Loucy (cell line): ENCODE results near the gene GATA5.

Experiments used
- H2AFZ ChIP-seq: fragments of 200-600 bp; sonication (generic); 2 replicates; pipeline ENCODE4 v1.6.0; 2016; ENCODE audit warnings: antibody characterized with exemption, mild to moderate bottlenecking, low read length, moderate library complexity
- H3F3A ChIP-seq: fragments of 200-600 bp; 2 replicates; pipeline ENCODE4 v1.6.0; 2016; ENCODE audit warnings: antibody characterized with exemption, low read depth, mild to moderate bottlenecking
- H3K27me3 ChIP-seq: fragments of 200-600 bp; sonication (generic); 2 replicates; pipeline ENCODE4 v1.6.1; 2014; ENCODE audit warnings: low read length, mild to moderate bottlenecking; ENCODE audit not compliant: insufficient read depth, poor library complexity, severe bottlenecking
- H3K36me3 ChIP-seq: fragments of 200-600 bp; sonication (generic); 2 replicates; pipeline ENCODE4 v1.6.1; 2016; ENCODE audit warnings: low read length; ENCODE audit not compliant: insufficient read depth
- H3K4me1 ChIP-seq: fragments of 200-600 bp; sonication (generic); 2 replicates; pipeline ENCODE4 v1.5.1; 2014; ENCODE audit warnings: low read length, mild to moderate bottlenecking; ENCODE audit not compliant: insufficient read depth, poor library complexity, severe bottlenecking
- H3K4me2 ChIP-seq: fragments of 200-600 bp; sonication (generic); 2 replicates; pipeline ENCODE4 v1.6.0; 2014; ENCODE audit warnings: antibody characterized with exemption, low read length, low read depth, mild to moderate bottlenecking; ENCODE audit not compliant: poor library complexity, severe bottlenecking
- H3K4me3 ChIP-seq: fragments of 200-600 bp; sonication (generic); 2 replicates; pipeline ENCODE4 v1.5.1; 2014; ENCODE audit warnings: low read length, mild to moderate bottlenecking, mixed read lengths; ENCODE audit not compliant: poor library complexity, severe bottlenecking
- H3K79me2 ChIP-seq: fragments of 200-600 bp; sonication (generic); 2 replicates; pipeline ENCODE4 v1.6.1; 2014; ENCODE audit warnings: low read length; ENCODE audit not compliant: insufficient read depth
- H3K9ac ChIP-seq: fragments of 200-600 bp; sonication (generic); 2 replicates; pipeline ENCODE4 v1.6.0; 2014; ENCODE audit warnings: mild to moderate bottlenecking, low read depth, low read length, moderate library complexity; ENCODE audit not compliant: poor library complexity, severe bottlenecking
- H3K9me2 ChIP-seq: fragments of 200-600 bp; sonication (generic); replicated peaks from 2 replicates; pipeline ENCODE4 v1.6.1; 2016; ENCODE audit warnings: low read depth, low read length, mixed read lengths
- H3K9me3 ChIP-seq: fragments of 200-600 bp; sonication (generic); 2 replicates; pipeline ENCODE4 v1.6.1; 2014; ENCODE audit warnings: mild to moderate bottlenecking, antibody characterized with exemption, low read length, low read depth; ENCODE audit not compliant: insufficient read depth
- H4K20me1 ChIP-seq: fragments of 200-600 bp; sonication (generic); 2 replicates; pipeline ENCODE4 v1.6.0; 2014; ENCODE audit warnings: antibody characterized with exemption, low read length, mild to moderate bottlenecking; ENCODE audit not compliant: insufficient read depth, poor library complexity, severe bottlenecking
- EZH2phosphoT487 ChIP-seq: fragments of 200-600 bp; IDR thresholded peaks from 2 replicates; pipeline ENCODE4 v1.6.1; 2018; ENCODE audit warnings: antibody characterized with exemption, mild to moderate bottlenecking, moderate library complexity, borderline replicate concordance
- TF ChIP-seq, protein P1 (sequence below): fragments of 200-600 bp; sonication (generic); conservative IDR thresholded peaks from 2 replicates; pipeline ENCODE4 v1.5.1; 2014; ENCODE audit warnings: mild to moderate bottlenecking, antibody characterized with exemption, low read length

The GATA5 gene

DNA sequence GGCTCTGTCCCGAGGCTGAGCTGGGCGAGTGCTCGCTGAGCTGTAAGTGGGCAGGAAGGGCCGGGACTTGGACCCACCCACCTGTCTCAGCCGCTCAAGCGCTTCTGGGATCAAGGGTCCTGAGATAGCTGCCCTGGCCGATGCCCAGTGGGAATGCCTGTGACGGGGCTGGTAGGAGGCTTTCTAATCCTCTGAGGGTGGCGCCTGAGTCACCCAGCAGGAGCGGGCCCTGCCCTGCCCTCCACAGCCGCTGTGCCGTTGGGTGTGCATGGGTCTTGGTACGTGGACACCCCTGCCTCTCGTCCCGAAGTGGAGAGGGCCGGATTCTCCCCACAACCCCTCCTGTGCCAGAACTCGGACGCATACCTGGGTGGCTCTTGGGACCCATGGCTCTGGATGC lies 43.1 kb upstream of the GATA5 start:
- no peak overlapping the region for H3K9ac ChIP-seq
- TF ChIP-seq EZH2phosphoT487 = no peak
- TF ChIP-seq, protein P1, sequence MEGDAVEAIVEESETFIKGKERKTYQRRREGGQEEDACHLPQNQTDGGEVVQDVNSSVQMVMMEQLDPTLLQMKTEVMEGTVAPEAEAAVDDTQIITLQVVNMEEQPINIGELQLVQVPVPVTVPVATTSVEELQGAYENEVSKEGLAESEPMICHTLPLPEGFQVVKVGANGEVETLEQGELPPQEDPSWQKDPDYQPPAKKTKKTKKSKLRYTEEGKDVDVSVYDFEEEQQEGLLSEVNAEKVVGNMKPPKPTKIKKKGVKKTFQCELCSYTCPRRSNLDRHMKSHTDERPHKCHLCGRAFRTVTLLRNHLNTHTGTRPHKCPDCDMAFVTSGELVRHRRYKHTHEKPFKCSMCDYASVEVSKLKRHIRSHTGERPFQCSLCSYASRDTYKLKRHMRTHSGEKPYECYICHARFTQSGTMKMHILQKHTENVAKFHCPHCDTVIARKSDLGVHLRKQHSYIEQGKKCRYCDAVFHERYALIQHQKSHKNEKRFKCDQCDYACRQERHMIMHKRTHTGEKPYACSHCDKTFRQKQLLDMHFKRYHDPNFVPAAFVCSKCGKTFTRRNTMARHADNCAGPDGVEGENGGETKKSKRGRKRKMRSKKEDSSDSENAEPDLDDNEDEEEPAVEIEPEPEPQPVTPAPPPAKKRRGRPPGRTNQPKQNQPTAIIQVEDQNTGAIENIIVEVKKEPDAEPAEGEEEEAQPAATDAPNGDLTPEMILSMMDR = no peak

DNA sequence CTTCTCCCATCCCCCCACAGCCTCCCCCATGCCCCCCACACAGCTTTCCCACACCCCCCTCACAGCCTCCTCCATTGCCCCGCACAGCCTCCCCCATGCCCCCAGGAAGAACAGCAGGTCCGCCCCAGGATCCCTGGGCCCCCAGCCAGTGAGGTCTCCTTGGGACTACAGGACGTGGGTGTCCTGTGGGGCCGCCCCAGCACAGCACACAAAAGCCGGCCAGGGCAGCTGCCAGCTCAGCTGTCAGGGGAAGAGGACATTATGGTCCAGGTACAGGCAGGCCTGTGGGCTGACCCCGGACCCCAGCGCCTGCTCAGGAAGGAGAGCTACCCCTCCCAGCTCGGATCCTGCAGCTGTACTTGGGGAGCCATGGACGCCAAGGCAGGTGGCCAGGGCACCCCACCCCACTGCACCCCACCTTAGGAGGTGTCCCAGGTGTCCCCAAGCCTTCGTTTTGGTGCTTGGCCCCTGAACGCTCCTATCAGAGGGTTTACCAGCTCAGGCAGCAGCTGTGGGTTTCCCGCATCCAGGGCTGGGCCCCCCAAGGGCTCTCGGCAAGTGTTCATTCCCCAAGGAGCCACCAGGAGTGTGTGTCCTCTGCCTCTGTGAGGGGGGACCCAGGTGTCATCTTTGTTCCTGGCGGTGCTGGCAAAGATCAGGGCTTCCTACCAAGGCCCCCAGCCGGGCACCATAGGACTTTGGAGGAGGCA lies 42.3 kb upstream of the GATA5 start:
- no peak for TF ChIP-seq EZH2phosphoT487
- TF ChIP-seq, protein P1 = no peak
- Histone ChIP-seq H3K9ac (no peak overlapping the region), H3K27me3 (no peaks in the 10 kb centered on the region), H3F3A (no peaks in the 10 kb centered on the region), H3K4me2 (no peak overlapping the region), H3K4me1 (peaks cover 8% of the 10 kb centered on the region), H3K36me3 (no peaks in the 10 kb centered on the region), H4K20me1 (no peaks in the 10 kb centered on the region), H3K9me2 (no peaks in the 10 kb centered on the region), H3K4me3 (no peak overlapping the region), H2AFZ (no peak overlapping the region), H3K79me2 (no peaks in the 10 kb centered on the region), H3K9me3 (no peaks in the 10 kb centered on the region)

More for the DNA sequence above, 43.1 kb upstream of the GATA5 start:
- Histone ChIP-seq H3K9me3 (no peaks in the 10 kb centered on the region), H3F3A (no peaks in the 10 kb centered on the region), H3K4me3 (no peak overlapping the region), H2AFZ (no peak overlapping the region), H3K4me2 (no peak overlapping the region), H3K79me2 (no peaks in the 10 kb centered on the region), H3K9me2 (no peaks in the 10 kb centered on the region), H4K20me1 (no peaks in the 10 kb centered on the region), H3K4me1 (peaks cover 12% of the 10 kb centered on the region), H3K36me3 (no peaks in the 10 kb centered on the region), H3K27me3 (no peaks in the 10 kb centered on the region)

DNA sequence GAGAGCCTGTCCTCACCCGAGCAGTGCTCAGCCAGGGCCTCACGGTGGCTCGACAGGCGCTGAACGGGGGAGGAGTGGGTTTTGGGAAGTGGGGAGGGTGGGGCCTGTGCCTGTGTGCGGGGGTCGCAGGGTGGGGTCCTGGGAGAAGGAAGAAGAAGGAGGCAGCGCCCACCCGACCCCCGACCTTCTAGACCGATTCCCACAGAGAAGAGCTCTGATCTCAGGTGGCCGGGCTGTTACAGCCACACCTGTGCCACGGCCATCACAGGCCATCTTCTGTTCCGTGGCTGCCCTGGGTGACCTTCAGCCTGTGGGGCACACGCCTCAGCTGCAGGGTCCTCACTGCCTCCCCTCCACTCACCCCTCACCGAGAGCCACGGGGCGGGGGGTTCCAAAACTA lies 41.4 kb upstream of the GATA5 start:
- H3K4me3 ChIP-seq = no peak overlapping the region
- no peaks in the 10 kb centered on the region for H3K79me2 ChIP-seq
- TF ChIP-seq, protein P1 = no peak
- TF ChIP-seq EZH2phosphoT487 = no peak
- no peaks in the 10 kb centered on the region for H3F3A ChIP-seq
- no peak overlapping the region for H3K9ac ChIP-seq
- H3K27me3 ChIP-seq = no peaks in the 10 kb centered on the region
- no peak overlapping the region for H2AFZ ChIP-seq
- no peaks in the 10 kb centered on the region for H3K9me2 ChIP-seq
- no peaks in the 10 kb centered on the region for H3K9me3 ChIP-seq
- no peak overlapping the region for H3K4me2 ChIP-seq
- no peaks in the 10 kb centered on the region for H4K20me1 ChIP-seq
- H3K36me3 ChIP-seq = no peaks in the 10 kb centered on the region
- H3K4me1 ChIP-seq = peaks cover 10% of the 10 kb centered on the region
